ENCODE measurements around the gene WIPF1. TPM values are rescaled to one million over a fixed set of nuclear protein-coding genes. Genes with fewer than 3 reads are reported as not detected.

WIPF1 gene
- total RNA-seq, 1 donor from 2014 or later = 20.4 TPM

DNA sequence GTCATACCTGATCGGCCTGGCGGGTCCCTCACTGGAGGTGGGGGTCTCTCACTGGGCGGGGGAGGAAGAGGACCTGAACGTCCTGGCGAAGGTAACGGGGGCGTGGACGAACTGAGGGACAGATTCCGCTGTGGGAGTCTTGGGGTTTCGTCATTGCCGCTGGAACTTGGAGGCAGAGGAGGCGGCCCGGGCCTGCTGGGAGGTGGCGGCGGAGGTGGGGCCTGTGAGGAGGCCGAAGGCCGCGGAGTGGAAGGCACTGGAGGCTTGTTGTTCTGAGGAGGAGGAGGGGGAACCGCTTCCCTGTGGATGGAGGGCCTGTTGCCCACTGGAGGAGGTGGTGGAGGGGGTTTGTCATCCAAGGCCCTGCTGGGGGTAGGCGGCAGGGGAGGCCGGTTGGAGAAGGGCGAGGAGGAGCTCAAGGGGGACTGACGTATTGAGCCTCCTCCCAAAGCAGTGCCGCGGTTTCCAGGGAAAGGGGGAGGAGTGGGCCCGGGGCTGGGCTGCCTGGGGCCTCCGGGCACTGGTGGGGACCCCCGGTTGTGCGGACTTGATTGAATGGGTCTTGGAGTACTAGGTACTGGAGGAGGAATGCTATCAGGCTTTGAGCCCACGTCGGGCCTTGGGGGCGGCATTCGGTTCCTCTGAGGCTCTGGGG, 25.8 kb downstream of the WIPF1 start:
- Histone ChIP-seq H3K4me1 (peaks cover 26% of the 10 kb centered on the region), H3K9me3 (no peaks in the 10 kb centered on the region), H3K4me3 (no peak overlapping the region), H3K27ac (no peak overlapping the region), H3K27me3 (no peaks in the 10 kb centered on the region), H3K36me3 (peaks cover 0 to 44% of the 10 kb centered on the region in 2 donors)
- TF ChIP-seq POLR2A (IDR thresholded peaks at IDR 0.05) (no peak), POLR2AphosphoS5 (IDR thresholded peaks at IDR 0.05; ENCODE audit: insufficient read depth in 1 of 2, low read depth in 1 of 2) (no peak)
- TF ChIP-seq, protein P1, sequence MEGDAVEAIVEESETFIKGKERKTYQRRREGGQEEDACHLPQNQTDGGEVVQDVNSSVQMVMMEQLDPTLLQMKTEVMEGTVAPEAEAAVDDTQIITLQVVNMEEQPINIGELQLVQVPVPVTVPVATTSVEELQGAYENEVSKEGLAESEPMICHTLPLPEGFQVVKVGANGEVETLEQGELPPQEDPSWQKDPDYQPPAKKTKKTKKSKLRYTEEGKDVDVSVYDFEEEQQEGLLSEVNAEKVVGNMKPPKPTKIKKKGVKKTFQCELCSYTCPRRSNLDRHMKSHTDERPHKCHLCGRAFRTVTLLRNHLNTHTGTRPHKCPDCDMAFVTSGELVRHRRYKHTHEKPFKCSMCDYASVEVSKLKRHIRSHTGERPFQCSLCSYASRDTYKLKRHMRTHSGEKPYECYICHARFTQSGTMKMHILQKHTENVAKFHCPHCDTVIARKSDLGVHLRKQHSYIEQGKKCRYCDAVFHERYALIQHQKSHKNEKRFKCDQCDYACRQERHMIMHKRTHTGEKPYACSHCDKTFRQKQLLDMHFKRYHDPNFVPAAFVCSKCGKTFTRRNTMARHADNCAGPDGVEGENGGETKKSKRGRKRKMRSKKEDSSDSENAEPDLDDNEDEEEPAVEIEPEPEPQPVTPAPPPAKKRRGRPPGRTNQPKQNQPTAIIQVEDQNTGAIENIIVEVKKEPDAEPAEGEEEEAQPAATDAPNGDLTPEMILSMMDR (IDR thresholded peaks at IDR 0.05) = no peak
- no peak for DNase-seq (ENCODE audit: extremely low spot score in 2 of 2)
- intact Hi-C loops (cut with DNase I) = no loop called here

DNA sequence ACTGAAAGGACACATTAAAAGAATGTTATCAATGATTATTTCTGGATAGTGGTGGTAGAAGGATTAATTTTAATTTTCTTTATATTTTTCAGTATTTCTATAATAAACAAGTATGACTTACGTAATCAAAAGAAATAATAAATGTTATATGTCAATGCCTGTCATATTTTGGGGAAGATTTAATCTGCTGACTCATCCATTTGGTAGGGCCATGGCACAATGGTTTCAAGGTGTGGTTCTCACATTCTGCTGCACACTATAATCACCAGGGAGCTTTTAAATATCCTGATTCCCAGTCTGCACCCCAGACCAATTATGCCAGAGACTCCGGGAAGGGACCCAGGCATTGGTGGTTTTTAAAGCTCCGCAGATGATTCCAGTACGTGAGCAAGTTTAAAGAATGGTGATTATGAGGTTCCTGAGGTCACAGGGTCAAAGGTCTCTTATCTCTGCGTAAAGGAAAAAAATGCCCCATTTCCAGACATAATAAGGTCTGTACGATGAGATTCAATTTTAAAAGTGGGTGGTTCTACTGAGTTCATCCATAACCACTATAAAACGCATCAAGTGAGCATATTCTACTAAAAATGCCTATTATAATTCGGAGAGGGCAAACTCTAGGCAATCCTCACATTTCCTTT, 27.2 kb downstream of the WIPF1 start:
- DNase-seq (ENCODE audit: extremely low spot score in 2 of 2) = no peak
- H3K9me3 ChIP-seq = no peaks in the 10 kb centered on the region
- intact Hi-C loops (cut with DNase I) = no loop called here
- H3K36me3 ChIP-seq = peaks cover 0 to 45% of the 10 kb centered on the region in 2 donors
- TF ChIP-seq POLR2AphosphoS5 (IDR thresholded peaks at IDR 0.05; ENCODE audit: insufficient read depth in 1 of 2, low read depth in 1 of 2) (no peak), POLR2A (IDR thresholded peaks at IDR 0.05) (no peak)
- TF ChIP-seq, protein P1 (IDR thresholded peaks at IDR 0.05) = no peak
- no peak overlapping the region for H3K4me3 ChIP-seq
- no peak overlapping the region for H3K27ac ChIP-seq
- no peaks in the 10 kb centered on the region for H3K27me3 ChIP-seq
- peaks cover 26% of the 10 kb centered on the region for H3K4me1 ChIP-seq

DNA sequence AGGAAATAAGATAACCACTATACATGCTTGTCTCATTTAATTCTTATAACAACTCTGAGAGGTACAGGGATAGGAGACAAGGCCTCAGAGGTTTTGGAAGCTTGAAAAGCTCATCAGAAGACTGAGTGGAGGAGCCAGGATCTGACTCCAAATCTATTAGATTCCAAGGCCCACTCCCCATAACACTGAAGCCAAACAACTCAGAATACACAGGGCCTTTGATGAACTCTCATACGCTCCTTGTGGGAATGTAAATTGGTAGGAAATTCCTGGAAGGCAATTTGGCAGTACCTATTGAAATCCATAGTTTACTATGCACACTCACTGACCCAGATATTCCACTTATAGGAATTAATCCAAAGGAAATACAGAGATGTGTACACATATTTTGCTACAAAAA, 27.9 kb downstream of the WIPF1 start:
- Histone ChIP-seq H3K27me3 (no peaks in the 10 kb centered on the region), H3K27ac (no peak overlapping the region), H3K4me1 (peaks cover 23% of the 10 kb centered on the region), H3K9me3 (no peaks in the 10 kb centered on the region), H3K36me3 (peaks cover 0 to 45% of the 10 kb centered on the region in 2 donors), H3K4me3 (no peak overlapping the region)
- intact Hi-C loops (cut with DNase I) = no loop called here
- TF ChIP-seq POLR2A (IDR thresholded peaks at IDR 0.05) = no peak
- TF ChIP-seq, protein P1 (IDR thresholded peaks at IDR 0.05) = no peak
- DNase-seq (ENCODE audit: extremely low spot score in 2 of 2) = no peak

DNA sequence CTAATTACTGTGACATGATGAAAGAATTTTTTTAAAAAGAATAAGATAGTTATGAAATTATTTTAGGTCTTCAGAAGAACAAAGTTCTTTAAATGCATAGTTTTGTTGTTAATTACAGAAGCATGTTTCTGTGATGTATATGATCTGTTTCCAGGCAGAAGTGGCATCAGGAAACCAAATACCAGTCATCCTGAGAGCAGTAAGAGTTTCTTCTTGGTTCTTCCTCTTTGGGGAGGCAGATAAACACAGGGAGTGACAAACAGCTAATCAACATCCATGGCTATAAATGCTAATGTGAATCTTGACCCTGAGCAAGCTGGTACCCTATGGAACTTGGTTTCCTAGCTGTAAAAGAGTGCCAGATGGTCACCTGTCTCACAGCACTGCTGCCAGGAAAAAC, 29.2 kb downstream of the WIPF1 start:
- no peak for DNase-seq (ENCODE audit: extremely low spot score in 2 of 2)
- Histone ChIP-seq H3K4me3 (no peak overlapping the region), H3K27me3 (no peaks in the 10 kb centered on the region), H3K9me3 (no peaks in the 10 kb centered on the region), H3K4me1 (peaks cover 10% of the 10 kb centered on the region), H3K36me3 (peaks cover 0 to 45% of the 10 kb centered on the region in 2 donors), H3K27ac (no peak overlapping the region)
- no peak for TF ChIP-seq POLR2AphosphoS5 (IDR thresholded peaks at IDR 0.05; ENCODE audit: insufficient read depth in 1 of 2, low read depth in 1 of 2)
- TF ChIP-seq, protein P1 (IDR thresholded peaks at IDR 0.05) = no peak
- TF ChIP-seq POLR2A (IDR thresholded peaks at IDR 0.05) = no peak
- intact Hi-C loops (cut with DNase I) = no loop called here

DNA sequence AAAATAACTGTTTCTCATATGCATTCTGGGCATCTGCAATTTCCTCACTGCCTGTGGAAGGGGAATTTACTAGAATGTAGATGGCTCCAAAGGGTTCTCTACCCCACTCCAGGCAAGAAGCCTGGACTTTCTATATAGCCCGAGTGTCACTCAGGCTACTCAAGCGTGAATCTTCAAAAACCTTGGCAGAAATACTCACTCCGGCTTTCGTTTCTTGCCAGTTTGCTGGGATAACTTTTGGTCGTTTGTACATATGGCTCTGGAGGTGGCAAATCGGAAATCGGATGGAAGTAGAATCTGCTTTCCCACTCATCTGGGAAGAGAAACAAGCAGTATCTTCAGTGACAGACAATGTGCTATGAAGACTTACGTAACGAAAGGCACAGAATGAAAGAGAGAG, 30.7 kb downstream of the WIPF1 start:
- intact Hi-C loops (cut with DNase I) = no loop called here
- Histone ChIP-seq H3K4me1 (no peaks in the 10 kb centered on the region), H3K36me3 (peaks cover 0 to 44% of the 10 kb centered on the region in 2 donors), H3K4me3 (no peak overlapping the region), H3K9me3 (no peaks in the 10 kb centered on the region), H3K27ac (no peak overlapping the region), H3K27me3 (no peaks in the 10 kb centered on the region)
- TF ChIP-seq POLR2AphosphoS5 (IDR thresholded peaks at IDR 0.05; ENCODE audit: insufficient read depth in 1 of 2, low read depth in 1 of 2) (no peak), POLR2A (IDR thresholded peaks at IDR 0.05) (no peak)
- DNase-seq (ENCODE audit: extremely low spot score in 2 of 2) = no peak
